ENCODE measurements around the gene EEF1G.

- TF ChIP-seq, protein P1, sequence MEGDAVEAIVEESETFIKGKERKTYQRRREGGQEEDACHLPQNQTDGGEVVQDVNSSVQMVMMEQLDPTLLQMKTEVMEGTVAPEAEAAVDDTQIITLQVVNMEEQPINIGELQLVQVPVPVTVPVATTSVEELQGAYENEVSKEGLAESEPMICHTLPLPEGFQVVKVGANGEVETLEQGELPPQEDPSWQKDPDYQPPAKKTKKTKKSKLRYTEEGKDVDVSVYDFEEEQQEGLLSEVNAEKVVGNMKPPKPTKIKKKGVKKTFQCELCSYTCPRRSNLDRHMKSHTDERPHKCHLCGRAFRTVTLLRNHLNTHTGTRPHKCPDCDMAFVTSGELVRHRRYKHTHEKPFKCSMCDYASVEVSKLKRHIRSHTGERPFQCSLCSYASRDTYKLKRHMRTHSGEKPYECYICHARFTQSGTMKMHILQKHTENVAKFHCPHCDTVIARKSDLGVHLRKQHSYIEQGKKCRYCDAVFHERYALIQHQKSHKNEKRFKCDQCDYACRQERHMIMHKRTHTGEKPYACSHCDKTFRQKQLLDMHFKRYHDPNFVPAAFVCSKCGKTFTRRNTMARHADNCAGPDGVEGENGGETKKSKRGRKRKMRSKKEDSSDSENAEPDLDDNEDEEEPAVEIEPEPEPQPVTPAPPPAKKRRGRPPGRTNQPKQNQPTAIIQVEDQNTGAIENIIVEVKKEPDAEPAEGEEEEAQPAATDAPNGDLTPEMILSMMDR (IDR thresholded peaks at IDR 0.05) = no peak
- TF ChIP-seq POLR2A (IDR thresholded peaks at IDR 0.05) (no peak), POLR2AphosphoS5 (IDR thresholded peaks at IDR 0.05) (no peak)
Measured at GRCh38 chr11:62610814-62611704, 37.4 kb upstream of the EEF1G start.
